Liver (tissue), 3 donors: ENCODE measurements around the gene NUDT6.
"Not testable (repeated sequence)": the region's sequence is repeated elsewhere in the genome, so short reads cannot be mapped to it uniquely, and the experiment has no call there.

Experiments
- GABPA ChIP-seq, 2 donors: IDR thresholded peaks in 1 of 2; conservative IDR thresholded peaks in 1 of 2; 2 replicates each; pipeline ENCODE4 v1.6.1; 2016; ENCODE audit warnings: antibody characterized with exemption in 2 of 2, mild to moderate bottlenecking in 1 of 2, moderate library complexity in 1 of 2
- HNF4A ChIP-seq, 2 donors: conservative IDR thresholded peaks; 2 replicates each; pipeline ENCODE4 v1.6.1; 2016; ENCODE audit warnings: antibody characterized with exemption in 2 of 2, mild to moderate bottlenecking in 2 of 2
- HNF4G ChIP-seq: IDR thresholded peaks from 2 replicates; pipeline ENCODE4 v1.6.1; 2016; ENCODE audit warnings: antibody characterized with exemption
- JUND ChIP-seq, 2 donors: IDR thresholded peaks; 2 replicates each; pipeline ENCODE4 v1.6.1; 2016; ENCODE audit warnings: antibody characterized with exemption in 2 of 2
- RAD21 ChIP-seq, 2 donors: IDR thresholded peaks; 2 replicates each; pipeline ENCODE4 v1.6.1; 2016; ENCODE audit warnings: antibody characterized with exemption in 2 of 2, mild to moderate bottlenecking in 2 of 2
- SP1 ChIP-seq: IDR thresholded peaks from 2 replicates; pipeline ENCODE4 v1.6.1; 2018; ENCODE audit warnings: antibody characterized with exemption, mild to moderate bottlenecking
- YY1 ChIP-seq: IDR thresholded peaks from 2 replicates; pipeline ENCODE4 v1.6.1; 2016; ENCODE audit warnings: antibody characterized with exemption, mild to moderate bottlenecking
- TF ChIP-seq, protein P1 (sequence below): fragments of 150-350 bp; IDR thresholded peaks from 2 replicates; pipeline ENCODE4 v1.5.1; 2017; ENCODE audit warnings: improper control_type of control experiment, low read depth, low read length; ENCODE audit not compliant: missing input control
- TF ChIP-seq, protein P2 (sequence below): IDR thresholded peaks from 2 replicates; pipeline ENCODE4 v1.6.1; 2016; ENCODE audit warnings: antibody characterized with exemption
- TF ChIP-seq, protein P3 (sequence below): IDR thresholded peaks from 2 replicates; pipeline ENCODE4 v1.6.1; 2016; ENCODE audit warnings: antibody characterized with exemption, mild to moderate bottlenecking
- TF ChIP-seq, protein P4 (sequence below): IDR thresholded peaks from 2 replicates; pipeline ENCODE4 v1.6.1; 2016; ENCODE audit warnings: antibody characterized with exemption
- TF ChIP-seq, protein P5 (sequence below): IDR thresholded peaks from 2 replicates; pipeline ENCODE4 v1.6.1; 2016; ENCODE audit warnings: antibody characterized with exemption
- donor health status: healthy.
- donor health status: healthy.

DNA sequence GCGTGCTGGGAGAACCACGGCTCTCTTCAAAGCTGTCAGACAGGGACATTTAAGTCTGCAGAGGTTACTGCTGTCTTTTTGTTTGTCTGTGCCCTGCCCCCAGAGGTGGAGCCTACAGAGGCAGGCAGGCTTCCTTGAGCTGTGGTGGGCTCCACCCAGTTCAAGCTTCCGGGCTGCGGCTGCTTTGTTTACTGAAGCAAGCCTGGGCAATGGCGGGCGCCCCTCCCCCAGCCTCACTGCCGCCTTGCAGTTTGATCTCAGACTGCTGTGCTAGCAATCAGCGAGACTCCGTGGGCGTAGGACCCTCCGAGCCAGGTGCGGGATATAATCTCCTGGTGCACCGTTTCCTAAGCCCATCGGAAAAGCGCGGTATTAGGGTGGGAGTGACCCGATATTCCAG is 22.7 kb upstream of the NUDT6 start:
- TF ChIP-seq, protein P1, sequence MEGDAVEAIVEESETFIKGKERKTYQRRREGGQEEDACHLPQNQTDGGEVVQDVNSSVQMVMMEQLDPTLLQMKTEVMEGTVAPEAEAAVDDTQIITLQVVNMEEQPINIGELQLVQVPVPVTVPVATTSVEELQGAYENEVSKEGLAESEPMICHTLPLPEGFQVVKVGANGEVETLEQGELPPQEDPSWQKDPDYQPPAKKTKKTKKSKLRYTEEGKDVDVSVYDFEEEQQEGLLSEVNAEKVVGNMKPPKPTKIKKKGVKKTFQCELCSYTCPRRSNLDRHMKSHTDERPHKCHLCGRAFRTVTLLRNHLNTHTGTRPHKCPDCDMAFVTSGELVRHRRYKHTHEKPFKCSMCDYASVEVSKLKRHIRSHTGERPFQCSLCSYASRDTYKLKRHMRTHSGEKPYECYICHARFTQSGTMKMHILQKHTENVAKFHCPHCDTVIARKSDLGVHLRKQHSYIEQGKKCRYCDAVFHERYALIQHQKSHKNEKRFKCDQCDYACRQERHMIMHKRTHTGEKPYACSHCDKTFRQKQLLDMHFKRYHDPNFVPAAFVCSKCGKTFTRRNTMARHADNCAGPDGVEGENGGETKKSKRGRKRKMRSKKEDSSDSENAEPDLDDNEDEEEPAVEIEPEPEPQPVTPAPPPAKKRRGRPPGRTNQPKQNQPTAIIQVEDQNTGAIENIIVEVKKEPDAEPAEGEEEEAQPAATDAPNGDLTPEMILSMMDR = not testable (repeated sequence)
- TF ChIP-seq, protein P2, sequence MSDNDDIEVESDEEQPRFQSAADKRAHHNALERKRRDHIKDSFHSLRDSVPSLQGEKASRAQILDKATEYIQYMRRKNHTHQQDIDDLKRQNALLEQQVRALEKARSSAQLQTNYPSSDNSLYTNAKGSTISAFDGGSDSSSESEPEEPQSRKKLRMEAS = not testable (repeated sequence)
- TF ChIP-seq RAD21 (IDR thresholded peaks at IDR 0.05); JUND (IDR thresholded peaks at IDR 0.05); HNF4G; HNF4A (conservative IDR thresholded peaks at IDR 0.05); SP1; YY1; GABPA (IDR thresholded peaks at IDR 0.05 in 1 of 2, conservative IDR thresholded peaks at IDR 0.05 in 1 of 2): not testable (repeated sequence)
- TF ChIP-seq, protein P3, sequence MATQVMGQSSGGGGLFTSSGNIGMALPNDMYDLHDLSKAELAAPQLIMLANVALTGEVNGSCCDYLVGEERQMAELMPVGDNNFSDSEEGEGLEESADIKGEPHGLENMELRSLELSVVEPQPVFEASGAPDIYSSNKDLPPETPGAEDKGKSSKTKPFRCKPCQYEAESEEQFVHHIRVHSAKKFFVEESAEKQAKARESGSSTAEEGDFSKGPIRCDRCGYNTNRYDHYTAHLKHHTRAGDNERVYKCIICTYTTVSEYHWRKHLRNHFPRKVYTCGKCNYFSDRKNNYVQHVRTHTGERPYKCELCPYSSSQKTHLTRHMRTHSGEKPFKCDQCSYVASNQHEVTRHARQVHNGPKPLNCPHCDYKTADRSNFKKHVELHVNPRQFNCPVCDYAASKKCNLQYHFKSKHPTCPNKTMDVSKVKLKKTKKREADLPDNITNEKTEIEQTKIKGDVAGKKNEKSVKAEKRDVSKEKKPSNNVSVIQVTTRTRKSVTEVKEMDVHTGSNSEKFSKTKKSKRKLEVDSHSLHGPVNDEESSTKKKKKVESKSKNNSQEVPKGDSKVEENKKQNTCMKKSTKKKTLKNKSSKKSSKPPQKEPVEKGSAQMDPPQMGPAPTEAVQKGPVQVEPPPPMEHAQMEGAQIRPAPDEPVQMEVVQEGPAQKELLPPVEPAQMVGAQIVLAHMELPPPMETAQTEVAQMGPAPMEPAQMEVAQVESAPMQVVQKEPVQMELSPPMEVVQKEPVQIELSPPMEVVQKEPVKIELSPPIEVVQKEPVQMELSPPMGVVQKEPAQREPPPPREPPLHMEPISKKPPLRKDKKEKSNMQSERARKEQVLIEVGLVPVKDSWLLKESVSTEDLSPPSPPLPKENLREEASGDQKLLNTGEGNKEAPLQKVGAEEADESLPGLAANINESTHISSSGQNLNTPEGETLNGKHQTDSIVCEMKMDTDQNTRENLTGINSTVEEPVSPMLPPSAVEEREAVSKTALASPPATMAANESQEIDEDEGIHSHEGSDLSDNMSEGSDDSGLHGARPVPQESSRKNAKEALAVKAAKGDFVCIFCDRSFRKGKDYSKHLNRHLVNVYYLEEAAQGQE = not testable (repeated sequence)
- TF ChIP-seq, protein P4, sequence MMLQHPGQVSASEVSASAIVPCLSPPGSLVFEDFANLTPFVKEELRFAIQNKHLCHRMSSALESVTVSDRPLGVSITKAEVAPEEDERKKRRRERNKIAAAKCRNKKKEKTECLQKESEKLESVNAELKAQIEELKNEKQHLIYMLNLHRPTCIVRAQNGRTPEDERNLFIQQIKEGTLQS = not testable (repeated sequence)
- TF ChIP-seq, protein P5, sequence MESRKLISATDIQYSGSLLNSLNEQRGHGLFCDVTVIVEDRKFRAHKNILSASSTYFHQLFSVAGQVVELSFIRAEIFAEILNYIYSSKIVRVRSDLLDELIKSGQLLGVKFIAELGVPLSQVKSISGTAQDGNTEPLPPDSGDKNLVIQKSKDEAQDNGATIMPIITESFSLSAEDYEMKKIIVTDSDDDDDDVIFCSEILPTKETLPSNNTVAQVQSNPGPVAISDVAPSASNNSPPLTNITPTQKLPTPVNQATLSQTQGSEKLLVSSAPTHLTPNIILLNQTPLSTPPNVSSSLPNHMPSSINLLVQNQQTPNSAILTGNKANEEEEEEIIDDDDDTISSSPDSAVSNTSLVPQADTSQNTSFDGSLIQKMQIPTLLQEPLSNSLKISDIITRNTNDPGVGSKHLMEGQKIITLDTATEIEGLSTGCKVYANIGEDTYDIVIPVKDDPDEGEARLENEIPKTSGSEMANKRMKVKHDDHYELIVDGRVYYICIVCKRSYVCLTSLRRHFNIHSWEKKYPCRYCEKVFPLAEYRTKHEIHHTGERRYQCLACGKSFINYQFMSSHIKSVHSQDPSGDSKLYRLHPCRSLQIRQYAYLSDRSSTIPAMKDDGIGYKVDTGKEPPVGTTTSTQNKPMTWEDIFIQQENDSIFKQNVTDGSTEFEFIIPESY = not testable (repeated sequence)
